ENCODE data around the gene IFNA8.
"Not testable (repeated sequence)": the region's sequence is repeated elsewhere in the genome, so short reads cannot be mapped to it uniquely, and the experiment has no call there.

The IFNA8 gene

DNA sequence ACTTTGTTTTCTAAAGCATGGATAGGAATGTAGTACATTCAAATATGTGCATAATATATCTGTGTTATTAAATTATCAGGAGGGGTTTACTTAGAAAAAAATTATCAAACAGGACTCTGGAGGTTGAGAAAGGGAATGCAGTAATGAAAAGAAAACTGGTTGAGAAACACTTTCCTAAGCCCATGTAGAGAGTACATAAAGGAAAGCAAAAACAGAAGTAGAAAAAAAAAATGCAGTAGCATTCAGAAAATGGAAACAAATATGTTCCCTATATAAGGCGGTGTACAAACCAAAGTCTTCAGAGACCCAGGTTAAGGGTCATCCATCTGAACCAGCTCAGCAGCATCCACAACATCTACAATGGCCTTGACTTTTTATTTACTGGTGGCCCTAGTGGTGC lies at the start of gene IFNA8:
Gene IFNA8, plus strand, starts transcription at position 301 of the 400 bp plus-strand sequence. Its CDS starts 60 bp downstream, at position 361.
- DNase-seq: no peak

DNA sequence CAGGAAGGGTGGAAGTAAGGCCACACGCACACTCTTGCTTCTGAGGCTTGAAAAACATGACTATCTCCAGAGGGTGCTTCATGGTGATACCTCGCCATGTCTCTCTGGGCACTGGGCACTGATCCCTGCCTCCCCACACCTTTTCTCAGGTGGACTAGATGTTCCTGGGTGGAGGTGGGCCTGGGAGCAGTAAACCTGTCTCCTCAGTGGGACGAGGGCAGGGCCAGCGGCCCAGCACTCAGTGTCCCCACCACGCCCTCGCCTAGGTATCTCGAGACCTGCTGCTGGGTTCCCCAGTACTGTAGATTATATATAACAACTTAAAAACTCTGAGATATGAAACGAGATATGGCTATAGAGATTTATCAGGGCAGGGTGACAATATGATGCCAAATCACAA lies 46.6 kb upstream of the IFNA8 start:
- no peak for DNase-seq

DNA sequence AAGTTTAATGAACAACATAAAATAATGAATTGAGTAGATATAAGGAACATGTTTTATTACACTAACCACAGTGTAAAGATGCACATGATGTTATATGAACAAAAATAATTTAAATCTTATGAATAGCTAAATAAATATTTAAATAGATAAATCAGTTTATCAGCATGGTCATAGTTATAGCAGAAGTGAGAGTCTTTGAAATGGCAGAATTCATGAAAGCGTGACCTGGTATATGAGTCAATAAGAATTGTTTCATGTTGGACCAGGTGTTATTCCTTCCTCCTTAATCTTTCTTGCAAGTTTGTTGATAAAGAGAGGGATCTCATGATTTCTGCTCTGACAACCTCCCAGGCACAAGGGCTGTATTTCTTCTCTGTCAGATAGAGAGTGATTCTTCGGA lies 41.7 kb upstream of the IFNA8 start:
- not testable (repeated sequence) for DNase-seq

DNA sequence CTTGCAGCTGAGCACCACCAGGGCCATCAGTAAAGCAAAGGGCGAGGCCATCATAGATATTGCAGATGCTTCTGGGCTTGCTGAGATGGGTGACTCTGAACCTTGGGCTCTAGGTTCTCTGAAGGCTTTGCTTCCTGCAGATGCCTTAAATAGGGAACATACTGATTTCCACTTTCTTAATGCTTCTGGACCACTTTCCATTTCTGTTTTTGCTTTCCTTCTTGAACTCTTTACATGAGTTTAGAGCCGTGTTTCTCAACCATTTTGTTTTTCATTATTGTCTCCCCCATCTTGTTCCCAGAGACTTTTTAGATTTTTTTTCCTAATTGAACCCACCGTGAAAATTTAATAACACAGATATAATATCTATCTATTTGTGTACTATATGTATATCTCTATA lies 41.0 kb upstream of the IFNA8 start, which contains the start of gene IFNA13:
Gene IFNA13, minus strand, starts transcription at position 101 of the 400 bp plus-strand sequence. Its CDS starts 47 bp downstream, at position 54.
- DNase-seq: no peak

DNA sequence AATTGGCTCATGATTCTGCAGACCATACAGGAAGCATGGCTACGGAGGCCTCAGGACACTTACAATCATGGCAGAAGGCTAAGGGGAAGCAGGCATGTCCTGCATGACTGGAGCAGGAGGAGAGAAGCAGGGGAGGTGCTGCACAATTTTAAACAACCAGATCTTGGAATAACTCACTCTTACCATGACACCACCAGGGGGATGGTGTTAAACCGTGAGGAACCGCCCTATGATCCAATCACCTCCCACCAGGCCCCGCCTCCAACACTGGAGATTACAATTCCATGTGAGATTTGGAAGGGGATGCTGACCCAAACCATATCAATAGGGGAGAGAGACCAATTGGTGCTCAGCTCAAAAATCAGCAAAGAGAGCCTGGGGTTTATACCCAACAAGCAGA lies 37.5 kb upstream of the IFNA8 start:
- DNase-seq: not testable (repeated sequence)

DNA sequence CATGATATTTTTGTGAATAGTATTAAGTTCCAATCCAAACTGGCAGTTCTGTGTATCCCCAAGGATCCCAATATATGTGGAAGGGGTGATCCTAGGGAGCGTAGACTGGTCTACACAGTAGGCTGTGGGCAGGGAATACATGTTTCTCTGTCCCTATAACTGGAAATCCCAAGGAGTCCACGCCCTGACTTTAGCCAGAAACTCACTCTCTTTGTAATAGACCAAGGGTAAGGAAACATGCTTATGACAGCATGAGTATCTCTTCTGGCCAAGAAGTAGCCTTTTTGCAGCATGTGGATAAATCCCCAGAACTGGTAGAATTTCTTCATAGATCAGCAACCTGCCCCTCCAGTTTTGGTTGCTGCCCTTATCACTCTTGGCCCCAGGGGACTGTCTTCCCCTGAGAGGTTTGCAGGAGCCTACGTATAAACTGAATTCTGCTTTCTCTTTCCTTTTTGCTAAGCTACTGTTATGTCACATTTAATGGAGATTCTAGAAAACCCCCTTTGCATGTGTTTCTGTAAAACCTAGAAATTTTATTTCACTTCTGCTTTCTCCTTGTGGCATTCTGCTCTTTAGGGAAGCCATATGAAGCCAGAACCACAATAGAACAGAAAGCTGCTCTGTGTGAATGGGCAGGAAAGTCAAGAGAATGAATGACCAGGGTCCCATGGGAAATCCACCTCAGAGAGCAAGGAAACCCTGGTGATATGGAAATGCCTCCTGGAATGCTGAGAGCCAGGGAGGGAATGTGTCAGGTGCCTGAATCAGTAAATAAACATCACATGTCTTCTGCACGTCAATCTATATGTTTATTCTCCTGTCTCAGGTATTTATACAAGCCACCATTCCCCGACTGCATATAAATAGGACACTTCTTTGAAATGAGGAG lies 27.2 kb upstream of the IFNA8 start:
- DNase-seq: no peak

DNA sequence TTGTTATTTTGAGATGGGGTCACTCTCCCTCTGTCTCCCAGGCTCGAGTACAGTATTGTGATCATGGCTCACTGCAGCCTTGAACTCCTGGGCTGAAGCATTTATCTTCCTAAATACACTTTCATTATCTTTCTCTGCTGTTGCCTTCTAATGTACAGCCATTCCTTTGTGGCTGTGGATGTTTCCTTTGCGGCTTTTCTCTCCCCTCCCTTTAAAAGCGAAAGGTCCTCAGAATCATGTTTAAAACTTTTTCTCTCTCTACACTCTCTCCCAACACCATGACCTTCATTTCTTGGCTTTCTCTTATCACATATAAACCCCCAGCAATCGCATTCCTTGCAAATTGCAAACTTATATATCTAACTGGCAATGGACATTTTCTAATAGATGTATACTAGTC lies 25.3 kb upstream of the IFNA8 start:
- DNase-seq: no peak

DNA sequence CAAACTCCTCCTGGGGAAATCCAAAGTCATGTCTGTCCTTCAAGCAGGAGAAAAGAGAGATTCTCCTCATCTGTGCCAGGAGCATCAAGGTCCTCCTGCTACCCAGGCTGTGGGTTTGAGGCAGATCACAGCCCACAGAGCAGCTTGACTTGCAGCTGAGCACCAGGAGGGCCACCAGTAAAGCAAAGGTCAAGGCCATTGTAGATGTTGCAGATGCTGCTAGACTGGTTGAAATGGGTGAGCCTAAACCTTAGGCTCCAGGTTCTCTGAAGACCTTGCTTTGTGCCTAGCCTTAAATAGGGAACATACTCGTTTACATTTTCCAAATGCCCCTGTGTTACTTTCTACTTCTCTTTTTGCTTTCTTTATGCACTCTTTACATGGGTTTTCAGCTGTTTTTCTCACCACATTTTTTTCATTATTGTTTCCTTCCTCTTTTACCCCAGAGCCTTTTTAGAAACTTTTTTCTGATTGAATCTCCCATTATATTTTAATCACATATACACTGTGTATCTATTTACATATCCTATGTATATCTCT lies 23.7 kb upstream of the IFNA8 start, which contains the start of gene IFNA2:
Gene IFNA2, minus strand, starts transcription at position 268 of the 540 bp plus-strand sequence. Its CDS starts 69 bp downstream, at position 199.
- DNase-seq: no peak

DNA sequence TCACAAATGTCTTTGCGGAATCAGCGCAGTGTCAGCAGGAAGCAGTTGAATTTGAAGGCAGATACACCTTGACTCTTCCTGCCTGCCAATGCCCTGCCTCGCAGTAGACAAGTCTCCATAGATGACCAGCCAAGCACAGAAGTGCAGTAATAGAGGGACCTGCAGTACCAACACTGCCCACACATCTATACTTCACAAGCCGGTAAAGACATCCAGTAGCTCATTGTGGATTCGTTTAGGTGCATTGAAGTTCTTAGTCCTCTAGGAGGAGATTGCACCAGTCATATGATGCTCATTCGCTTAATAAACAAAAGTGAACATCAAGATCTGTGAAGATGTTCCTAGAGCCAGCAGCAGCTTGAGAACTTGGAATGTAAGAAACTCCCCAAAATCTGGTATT lies 16.6 kb upstream of the IFNA8 start:
- no peak for DNase-seq

DNA sequence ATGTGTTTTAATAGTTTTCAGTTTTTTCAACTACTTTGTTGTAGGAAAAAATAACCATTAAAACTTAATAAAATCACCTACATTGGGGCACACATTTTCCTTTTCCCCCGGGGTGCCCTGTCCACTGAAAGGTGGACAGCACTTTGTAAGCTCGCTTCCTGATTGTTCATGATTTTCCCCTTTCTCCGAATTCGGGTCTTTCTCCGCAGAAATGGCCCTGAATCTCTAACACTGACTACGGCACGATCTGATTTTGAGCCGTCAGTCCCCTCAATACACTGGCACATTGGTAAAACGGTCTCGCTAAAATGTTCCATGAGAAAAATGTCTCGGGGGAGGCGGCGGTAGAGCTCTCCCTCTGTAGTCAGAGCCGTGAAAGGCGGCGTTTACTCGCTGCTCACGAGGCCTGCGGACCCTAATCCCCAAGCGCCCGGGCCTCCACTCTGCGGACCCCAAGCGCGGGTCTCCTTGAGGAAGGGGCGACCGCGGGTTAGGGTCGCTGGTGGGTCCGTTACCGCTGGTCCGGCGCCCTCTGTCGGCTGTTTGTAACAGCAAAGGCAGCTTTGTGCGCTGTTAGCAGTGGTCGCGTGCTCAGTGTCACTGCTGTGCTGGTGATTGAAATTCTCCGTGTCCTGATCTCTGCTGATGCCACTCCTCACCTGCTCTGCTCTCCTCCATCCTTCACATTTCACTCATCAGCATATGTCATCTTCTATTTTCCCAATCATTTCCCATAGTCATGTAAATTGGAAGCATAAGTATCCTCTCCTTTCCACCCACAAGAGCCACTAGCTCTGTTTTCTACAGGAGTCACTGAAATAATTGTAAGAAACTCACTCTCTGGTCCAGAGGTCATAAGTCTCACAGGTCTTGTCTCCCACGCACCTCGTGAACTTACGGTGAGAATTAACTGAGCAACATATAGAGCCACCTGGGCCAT lies 12.9 kb upstream of the IFNA8 start:
- DNase-seq: peak; percentile 56

DNA sequence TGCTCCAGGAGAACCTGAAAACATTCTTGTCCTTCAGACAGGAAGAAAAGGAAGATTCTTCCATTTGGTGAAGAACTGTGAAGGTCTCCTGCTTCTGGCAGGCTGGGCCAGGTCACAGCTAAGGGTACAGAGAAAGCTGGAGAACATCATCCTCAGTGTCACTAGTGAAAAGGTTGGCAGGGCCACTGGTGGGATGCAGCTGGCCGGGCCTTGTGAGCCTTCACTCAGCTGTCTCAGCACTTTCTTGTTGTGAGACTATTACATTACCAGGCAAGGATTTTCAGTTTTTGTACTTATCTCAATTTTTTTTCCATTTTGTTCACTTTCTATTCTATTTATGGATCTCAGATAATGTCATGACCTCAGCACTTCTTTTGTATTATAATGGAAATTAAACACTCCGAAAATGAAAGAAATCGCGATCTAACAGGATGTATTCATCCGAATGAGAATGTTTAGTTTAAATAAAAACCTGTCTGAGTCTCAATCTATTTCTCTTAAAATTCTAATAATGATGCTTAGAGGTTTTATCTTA lies 9.9 kb upstream of the IFNA8 start:
- DNase-seq: no peak

DNA sequence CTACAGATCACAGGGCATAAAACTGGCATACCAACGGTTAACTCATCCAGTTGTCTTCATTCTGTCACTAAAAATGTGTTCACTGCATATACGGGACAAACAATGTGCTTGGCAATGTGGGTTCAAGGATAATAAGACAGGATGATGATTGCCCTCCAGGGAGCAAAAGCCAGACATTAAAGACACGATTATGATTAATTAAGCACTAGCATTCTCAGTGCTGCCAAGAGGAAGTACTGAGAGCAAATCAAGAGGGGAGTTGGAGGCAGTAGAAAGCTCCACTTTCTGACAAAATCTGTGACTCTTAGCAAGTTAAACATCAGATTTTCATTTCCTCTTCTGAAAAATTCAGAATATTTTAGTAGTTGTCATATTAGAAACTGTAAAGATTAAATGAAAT lies 9.0 kb upstream of the IFNA8 start:
- no peak for DNase-seq

DNA sequence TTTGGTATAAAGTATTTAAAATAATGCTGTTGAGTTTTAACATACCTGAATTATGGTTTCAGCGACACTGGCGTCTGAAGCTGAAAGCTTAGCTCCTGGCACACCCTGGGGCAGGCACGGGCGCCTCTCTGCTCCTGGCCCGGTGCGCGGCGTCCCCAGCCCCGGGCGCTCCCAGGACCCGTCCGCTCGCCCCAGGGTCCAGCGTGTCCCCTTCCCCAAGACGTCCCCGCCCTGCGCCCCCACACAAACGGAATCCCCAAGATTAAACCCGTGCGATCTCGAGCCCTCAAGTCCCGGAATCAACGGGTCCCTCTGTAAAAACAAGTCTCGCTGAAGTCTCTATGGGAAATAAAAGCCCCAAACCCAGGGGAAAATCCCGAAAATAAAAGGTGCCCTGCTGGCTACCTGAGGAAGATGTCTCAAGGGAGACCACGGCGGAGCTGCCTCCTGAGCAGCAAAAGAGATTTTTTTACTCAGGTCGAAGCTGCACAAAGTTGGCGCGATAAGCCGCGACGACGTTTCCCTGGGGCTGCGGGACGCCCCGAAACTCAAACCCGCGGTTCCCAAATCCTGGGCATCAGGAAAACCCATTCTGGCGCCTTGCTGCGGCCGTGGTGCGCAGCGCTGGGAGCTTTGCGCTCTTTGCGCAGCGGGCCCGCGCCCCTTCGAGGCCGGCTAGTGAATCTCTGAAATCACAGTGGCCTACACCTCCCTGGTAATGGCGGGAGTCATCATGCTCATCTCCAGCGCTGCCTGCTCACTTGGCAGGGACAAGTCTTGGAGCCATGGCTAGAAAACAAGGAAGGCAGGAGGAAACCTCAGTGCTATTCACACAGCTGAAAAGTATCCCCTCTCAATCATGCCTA lies 6.3 kb upstream of the IFNA8 start:
- peak; percentile 50 for DNase-seq

DNA sequence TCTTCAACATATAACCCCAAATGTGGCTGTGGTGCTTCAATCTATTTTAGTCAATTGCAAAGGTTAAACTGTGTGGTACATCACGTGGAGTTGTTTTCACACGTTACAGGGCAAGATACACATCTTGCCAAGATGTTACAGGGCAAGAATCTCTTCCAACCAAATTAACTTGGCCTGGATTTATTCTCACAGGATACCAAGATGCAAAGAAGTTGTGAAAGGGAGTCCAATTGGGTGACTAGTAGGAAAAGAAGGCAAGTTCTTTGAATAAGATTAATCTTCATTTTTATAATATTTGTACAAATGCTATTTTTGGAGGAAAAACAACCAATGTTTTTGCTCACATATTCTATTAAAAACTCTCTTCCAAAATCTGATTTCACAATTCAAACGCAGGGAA lies 4.8 kb upstream of the IFNA8 start:
- no peak for DNase-seq

DNA sequence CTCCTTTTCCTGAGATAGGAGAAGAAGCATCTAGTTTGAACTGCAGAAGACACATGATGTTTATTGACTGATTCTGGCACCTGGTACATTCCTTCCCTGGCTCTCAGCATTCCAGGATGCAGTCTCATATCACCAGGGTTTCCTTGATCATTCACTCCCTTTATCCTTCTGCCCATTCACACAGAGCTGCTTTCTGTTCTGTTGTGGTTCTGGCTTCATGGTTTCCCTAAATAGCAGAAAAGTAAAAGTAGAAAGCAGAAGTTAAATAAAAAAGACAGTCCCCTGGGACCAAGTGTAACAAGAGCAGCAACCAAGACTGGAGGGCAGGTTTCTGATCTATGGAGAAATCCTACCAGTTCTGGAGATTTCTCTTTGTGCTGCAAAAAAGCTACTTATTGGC lies 3.2 kb downstream of the IFNA8 start:
- no peak for DNase-seq

DNA sequence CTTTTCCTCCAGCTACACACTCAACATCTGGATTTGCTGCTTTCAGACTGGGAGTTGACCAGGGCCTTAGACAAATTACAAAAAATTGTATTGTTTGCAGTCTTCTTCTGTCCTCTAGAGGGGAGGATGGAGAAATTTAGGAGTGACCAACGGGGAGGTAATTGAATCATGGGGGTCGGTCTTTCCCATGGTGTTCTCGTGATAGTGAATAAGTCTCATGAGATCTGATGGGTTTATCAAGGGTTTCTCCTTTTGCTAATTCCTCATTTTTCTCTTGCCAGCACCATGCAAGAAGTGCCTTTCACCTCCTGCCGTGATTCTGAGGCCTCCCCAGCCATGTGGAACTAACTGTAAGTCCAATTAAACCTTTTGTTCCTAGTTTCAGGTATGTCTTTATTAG lies 4.2 kb downstream of the IFNA8 start:
- no peak for DNase-seq

DNA sequence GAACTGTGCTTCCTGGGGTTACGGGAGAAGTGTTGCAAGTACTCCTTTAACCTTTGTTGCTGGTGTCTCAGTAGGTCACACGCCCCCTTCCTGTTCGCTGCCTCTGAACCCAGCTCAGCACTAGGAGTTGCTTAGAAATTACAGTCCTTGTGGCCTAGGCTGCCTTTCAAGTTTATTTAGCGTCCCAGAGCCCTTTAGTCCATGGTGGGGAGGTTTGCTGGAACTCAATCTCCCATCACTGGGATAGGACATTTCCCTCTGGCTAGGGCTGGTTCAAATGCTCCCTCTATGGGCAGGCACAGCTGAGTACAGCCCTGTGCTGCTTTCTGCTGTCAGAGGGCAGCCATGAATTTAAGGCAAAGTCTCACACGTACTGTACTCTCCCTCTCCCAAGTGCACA lies 4.7 kb downstream of the IFNA8 start:
- DNase-seq: no peak

DNA sequence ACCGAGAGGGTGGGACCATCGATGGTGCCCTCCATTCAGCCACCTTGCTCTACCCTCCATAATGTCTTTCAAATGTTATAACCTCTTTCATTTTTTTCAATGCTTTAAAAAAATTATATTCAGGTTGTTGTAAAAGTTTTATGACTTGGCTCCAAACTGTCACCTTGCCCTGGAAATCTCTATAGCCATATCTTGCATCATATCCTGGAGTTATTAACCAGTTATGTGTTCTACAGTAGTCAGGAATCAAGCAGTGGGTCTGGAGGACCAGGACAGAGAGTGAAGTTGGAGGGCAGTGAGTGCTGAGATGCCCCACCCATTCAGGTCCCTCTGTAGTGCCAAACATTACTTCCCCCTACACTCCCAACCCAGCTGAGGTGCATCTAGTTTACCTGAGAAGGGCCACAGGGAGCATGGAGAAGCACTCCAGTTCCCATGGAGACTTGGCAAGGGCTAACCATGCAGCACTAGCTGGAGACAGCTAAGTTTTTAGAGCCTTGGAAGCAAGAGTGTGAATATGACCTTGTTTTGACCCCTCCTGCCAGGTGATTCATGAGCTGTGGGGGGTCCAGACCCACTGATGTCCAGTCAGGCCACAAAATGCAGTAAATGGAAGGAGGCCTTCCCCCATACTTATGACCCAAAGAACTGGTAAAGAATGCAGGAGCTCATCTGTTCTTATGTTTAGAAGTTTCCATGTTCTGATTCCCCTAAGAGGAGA lies 5.5 kb downstream of the IFNA8 start:
- no peak for DNase-seq

DNA sequence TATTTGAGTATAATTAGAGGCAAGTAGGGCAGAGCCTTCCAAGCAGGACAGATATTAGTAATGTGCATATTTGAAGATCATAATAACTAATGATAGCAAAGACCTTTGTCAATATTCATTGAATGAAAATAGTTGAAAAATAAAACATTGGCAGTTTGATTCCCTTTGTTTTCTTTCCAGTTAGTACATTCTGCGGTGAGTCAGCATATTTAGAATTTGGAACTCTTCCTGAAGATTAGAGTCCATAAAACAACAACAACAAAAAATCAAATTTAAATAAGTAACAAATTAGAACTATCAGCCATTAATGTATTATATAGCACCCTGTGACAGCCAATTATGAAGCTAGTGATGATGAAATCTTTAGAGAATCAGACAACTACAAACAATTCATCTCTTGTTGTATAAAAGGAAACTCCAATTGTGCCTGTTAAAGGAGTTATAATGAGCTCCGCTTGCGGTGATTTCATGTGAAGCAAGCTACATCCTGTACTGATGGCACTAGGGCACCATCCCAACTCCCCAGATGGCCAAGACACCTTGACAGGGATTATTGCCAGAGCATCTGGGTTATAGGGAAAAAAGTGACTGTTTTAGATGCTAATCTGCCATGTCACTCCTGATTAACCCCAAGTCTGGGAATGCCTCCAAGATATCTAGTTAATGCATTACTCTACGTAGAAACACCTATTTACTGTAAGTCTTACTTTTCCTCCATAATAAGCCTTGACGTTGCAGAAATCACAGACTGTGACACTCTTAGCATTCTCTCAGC lies 6.8 kb downstream of the IFNA8 start:
- DNase-seq: no peak

DNA sequence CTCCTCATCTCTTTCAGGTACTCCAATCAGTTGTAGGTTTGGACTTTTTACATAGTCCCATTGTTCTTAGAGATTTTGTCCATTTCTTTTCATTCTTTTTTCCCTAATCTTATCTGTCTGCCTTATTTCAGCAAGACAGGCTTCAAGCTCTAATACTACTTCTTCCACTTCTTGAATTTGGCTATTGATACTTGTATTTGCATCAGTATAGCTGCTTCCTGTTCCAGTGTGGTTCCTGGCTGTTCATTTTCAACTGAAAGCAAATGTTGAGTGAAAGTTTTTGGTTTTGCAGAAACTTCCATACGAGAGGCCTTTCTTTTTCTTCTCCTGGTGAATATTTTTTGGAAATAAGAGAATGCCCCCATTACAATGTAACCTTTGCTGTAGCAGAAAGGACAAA lies 19.3 kb downstream of the IFNA8 start:
- DNase-seq: no peak
